Activated T-helper 1 cell treated with Interleukin-2 at 50 U/mL for 16 hours (primary cell): ENCODE measurements around the gene GMPR.
"Not testable (repeated sequence)": the region's sequence is repeated elsewhere in the genome, so short reads cannot be mapped to it uniquely, and the experiment has no call there.

Experiments
- DNase-seq: peaks from one replicate; pipeline ENCODE4 v3.0.0-alpha.2; 2020; ENCODE audit warnings: low read depth

The GMPR gene

GRCh38 chr6:16225062-16225731 is 13.2 kb upstream of the GMPR start:
- DNase-seq: not testable (repeated sequence)

- not testable (repeated sequence) for DNase-seq
Observed at GRCh38 chr6:16226117-16227047, 12.0 kb upstream of the GMPR start.

- DNase-seq: no peak
Observed at GRCh38 chr6:16227048-16227562, 11.3 kb upstream of the GMPR start.

GRCh38 chr6:16227605-16228004 is 10.8 kb upstream of the GMPR start:
- no peak for DNase-seq

GRCh38 chr6:16228043-16228442 is 10.3 kb upstream of the GMPR start:
- no peak for DNase-seq

GRCh38 chr6:16228709-16229665 is 9.4 kb upstream of the GMPR start:
- DNase-seq: no peak

GRCh38 chr6:16229700-16230099 is 8.7 kb upstream of the GMPR start:
- no peak for DNase-seq

- DNase-seq: no peak
Observed at GRCh38 chr6:16230953-16231352, 7.4 kb upstream of the GMPR start.

- DNase-seq: no peak
Observed at GRCh38 chr6:16232086-16232485, 6.3 kb upstream of the GMPR start.

GRCh38 chr6:16236009-16236501 is 2.3 kb upstream of the GMPR start:
- no peak for DNase-seq

- DNase-seq: no peak
Observed at GRCh38 chr6:16236631-16237199, 1.7 kb upstream of the GMPR start.

GRCh38 chr6:16237242-16237641 is 1.1 kb upstream of the GMPR start:
- DNase-seq: no peak

GRCh38 chr6:16238963-16239797 is 793 bp downstream of the GMPR start:
- DNase-seq: no peak

GRCh38 chr6:16239798-16240123 is 1.4 kb downstream of the GMPR start:
- no peak for DNase-seq

GRCh38 chr6:16240589-16241320 is 2.4 kb downstream of the GMPR start:
- no peak for DNase-seq

GRCh38 chr6:16241321-16241689 is 2.9 kb downstream of the GMPR start:
- DNase-seq: no peak

GRCh38 chr6:16243055-16243454 is 4.7 kb downstream of the GMPR start:
- DNase-seq: no peak

- DNase-seq: no peak
Observed at GRCh38 chr6:16243664-16244063, 5.3 kb downstream of the GMPR start.

GRCh38 chr6:16244446-16244845 is 6.1 kb downstream of the GMPR start:
- DNase-seq: no peak

- no peak for DNase-seq
Observed at GRCh38 chr6:16244869-16245451, 6.6 kb downstream of the GMPR start.
